ENCODE data around the gene NPHP4. TPM values are rescaled to one million over a fixed set of nuclear protein-coding genes. Genes with fewer than 3 reads are reported as not detected.
"Not testable (repeated sequence)": the region's sequence is repeated elsewhere in the genome, so short reads cannot be mapped to it uniquely, and the experiment has no call there.

Gene NPHP4
- total RNA-seq, 1 donor from 2014 or later = 4.9 TPM

DNA sequence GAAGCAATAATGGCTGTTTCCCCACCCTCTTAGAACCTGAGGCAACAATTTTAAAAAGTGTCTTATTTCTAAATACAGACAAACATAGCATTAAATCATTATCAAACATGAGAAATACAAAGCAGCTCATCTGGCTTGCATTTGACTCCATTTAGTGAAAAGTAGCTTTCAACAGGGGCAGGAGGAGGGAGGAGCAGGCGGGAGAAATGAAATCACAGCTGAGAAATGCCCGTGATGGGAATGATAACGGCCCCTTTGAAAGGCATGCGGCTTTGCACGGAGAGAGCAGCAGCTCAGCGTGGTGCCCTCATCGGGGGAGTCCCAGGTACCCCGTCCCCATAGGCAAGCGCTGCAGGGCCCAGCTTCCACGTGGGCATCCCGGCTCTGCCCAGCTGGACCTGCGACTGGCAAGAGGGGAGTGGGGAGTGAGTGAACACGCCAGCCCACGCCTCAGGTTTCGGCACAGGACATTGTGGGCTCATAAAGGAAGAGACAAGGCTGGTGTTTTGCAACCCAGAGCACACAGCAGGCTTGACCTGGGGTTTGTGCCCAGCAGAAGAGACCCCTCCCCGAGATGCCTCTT, 134.6 kb downstream of the NPHP4 start:
- intact Hi-C loops (cut with micrococcal nuclease) = no loop called here
- DNase-seq (no peak), ATAC-seq (no peak)

DNA sequence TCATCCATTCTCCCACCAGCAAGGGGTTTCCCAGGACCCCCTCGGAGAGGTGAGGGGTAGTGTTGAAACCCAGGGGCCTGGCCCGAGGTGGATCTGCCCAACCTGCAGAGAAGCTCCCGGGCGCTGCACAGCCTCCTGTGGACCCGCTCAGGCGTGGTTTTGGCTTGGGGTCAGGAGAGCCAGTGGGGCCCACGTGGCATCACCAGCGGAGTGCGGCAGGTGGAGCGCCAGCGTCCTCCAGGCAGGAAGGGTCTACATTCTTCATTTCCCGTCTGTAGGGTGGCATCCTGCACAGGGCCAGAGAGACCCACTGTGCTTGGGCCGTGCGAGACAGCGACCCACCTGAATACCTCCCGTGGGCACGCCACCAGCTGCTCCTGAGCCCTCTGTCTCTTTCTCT, 135.2 kb downstream of the NPHP4 start:
- intact Hi-C loops (cut with micrococcal nuclease) = no loop called here
- no peak for DNase-seq

DNA sequence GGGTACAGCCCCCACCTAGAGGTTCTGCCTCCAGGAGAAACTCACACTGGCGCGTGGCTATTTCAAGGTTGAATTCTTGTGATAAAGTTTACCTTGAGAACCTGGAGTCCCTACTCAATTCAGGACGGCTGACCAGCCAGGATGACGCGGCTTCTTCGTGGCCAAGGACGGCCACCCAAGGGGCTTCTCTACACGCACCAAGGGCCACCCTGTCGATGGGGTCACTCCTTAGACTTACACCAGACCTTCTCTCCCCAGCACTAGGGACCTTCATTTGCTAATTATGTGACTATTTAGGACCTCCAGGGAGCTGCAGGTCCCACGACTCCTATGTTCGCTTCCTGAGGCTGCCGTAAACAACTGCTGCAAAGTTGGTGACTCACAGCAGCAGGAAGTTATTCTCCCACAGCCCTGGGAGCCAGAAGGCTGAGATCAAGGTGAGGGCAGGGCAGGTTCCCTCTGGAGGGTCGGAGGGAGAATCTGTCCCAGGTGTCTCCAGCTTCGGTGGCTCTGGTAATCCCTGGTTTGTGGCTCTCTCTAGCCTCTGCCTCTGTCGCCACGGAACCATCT, 135.9 kb downstream of the NPHP4 start:
- no peak for DNase-seq
- no peak for ATAC-seq
- intact Hi-C loops (cut with micrococcal nuclease) = no loop called here

More for the DNA sequence above, 135.2 kb downstream of the NPHP4 start:
- ATAC-seq = no peak

DNA sequence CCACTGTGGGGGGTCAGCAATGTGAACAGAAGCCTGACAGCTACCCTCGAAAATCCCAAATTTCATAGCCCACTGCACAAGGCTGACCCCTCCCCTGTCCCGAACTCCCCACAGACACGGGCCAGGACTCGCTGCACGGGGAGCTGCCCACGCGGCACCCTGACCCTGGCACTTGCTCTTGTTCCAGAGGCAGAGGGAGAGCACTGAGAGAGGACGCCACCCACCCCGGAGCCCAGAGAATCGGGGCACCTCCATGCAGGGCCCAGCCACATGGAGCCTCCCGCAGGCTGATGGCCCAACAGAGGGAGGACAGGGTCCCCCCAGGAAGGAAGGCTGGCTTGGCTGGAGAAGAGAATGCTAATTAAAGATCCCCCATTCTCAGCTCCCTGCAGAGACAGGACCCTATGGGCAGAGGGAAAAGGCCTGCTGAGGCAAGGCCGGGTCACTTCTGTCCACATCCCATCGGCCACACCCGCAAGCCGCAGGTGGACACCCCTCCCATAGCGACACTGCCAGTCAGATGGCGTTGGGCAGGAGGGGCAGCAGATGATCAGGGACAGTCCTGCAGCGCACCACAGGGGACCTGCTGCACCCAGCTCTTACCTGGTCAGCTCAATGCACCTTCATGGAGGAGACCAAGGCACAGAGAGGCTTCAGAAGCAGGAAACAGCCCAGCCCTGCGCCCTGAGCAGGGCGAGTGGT, 136.9 kb downstream of the NPHP4 start:
- DNase-seq (no peak), ATAC-seq (no peak)
- intact Hi-C loops (cut with micrococcal nuclease) = no loop called here

DNA sequence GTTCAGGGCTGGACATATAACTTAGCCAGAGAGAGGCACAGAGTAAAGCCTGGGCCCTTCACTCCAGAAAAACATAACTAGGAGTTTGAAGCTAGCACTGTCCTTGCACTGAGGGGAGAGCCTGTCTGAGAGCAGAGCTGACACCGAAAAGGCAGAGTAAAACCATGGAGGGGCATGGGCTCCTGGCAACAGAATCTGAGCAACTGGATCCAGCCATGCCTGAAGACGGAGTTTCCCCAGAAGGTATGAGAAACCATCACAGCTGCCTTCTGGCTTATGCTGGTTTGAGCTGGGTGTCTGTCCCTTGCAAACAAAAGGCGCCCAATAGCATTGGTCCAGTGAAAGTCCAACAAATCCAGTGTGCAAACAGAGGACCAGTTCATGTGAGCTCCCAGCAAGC, 137.5 kb downstream of the NPHP4 start:
- intact Hi-C loops (cut with micrococcal nuclease) = no loop called here
- no peak for DNase-seq

DNA sequence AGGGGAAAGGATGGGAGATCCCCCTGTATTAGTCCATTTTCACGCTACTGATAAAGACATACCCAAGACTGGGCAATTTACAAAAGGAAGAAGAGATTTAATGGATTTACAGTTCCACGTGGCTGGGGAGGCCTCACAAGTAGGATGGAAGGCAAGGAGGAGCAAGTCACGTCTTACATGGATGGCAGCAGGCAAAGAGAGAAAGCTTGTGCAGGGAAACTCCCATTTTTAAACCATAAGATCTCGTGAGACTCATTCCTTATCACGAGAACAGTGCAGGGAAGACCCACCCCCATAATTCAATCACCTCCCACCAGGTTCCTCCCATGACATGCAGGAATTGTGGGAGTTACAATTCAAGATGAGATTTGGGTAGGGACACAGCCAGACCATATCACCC, 138.4 kb downstream of the NPHP4 start:
- DNase-seq; intact Hi-C loops (cut with micrococcal nuclease); ATAC-seq: not testable (repeated sequence)

More for the DNA sequence above, 137.5 kb downstream of the NPHP4 start:
- no peak for ATAC-seq

DNA sequence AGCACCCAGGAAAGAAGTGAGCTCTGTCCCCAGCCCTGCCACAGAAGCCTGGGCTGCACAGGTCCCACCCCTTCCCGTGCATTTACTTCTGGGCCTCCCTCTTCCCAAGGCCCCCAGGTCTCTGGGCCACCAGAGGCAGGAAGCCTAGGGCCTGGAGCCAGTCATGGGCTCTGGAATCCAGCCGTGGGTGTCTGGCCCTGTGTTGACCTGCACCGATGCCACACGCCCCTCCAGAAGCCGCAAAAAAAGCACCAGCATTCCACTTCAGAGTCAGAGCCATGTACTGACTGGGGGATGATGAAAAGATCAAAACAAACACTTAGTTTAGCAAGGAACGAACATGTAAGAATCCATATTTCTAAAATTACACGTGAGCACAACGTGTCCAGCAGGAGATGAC, 141.7 kb downstream of the NPHP4 start:
- DNase-seq = no peak

DNA sequence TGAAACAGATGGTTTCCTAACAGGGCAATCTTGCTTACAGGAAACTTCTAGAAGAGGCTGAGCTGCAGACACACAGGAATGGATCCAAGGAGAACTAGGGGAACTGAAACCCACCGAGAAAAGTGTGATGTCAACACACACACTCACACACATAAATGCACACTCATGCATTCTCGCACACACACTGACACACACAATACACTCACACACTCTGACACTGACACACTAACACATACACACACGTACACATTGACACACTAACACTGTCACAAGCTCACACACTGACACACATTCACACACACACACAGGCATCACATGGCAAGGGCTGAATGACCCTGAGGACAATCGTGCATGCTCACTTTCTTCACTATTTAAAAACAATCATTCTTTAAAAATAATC, 142.7 kb downstream of the NPHP4 start:
- intact Hi-C loops (cut with micrococcal nuclease) = no loop called here
- DNase-seq (no peak), ATAC-seq (no peak)

More for the DNA sequence above, 141.7 kb downstream of the NPHP4 start:
- intact Hi-C loops (cut with micrococcal nuclease) = no loop called here
- no peak for ATAC-seq

DNA sequence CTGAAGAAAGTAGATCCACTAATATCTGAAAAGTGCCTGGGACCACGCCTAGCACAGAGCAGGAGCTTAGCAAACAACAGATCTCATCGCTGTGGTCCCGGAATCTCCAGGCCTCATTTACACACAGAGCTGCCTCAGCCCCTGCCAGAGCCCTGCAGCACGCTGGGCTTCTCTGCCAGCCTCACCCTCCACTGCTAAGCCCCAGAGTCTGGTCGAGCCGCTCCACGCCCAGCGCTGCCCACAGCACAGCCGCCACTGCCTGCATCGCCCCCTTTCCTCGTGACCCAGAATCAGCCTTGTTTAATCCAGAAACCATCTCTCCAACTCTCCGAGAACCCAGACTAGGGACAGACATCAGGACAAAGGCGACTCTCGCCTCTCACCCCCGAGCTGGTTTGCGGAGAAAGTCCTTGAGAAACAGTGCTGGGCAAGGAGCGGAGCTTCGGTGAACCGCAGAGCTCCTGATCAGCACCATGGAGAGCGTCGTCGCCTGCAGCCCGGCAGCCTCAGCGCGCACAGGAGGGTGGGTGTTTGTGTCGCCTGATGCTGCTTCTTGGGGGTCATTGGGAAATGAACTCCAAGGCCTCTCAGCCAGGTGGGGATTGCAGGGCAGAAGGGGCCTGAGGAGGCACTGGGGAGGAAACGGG, 145.1 kb downstream of the NPHP4 start:
- DNase-seq = no peak
- intact Hi-C loops (cut with micrococcal nuclease) = no loop called here
- ATAC-seq = no peak

DNA sequence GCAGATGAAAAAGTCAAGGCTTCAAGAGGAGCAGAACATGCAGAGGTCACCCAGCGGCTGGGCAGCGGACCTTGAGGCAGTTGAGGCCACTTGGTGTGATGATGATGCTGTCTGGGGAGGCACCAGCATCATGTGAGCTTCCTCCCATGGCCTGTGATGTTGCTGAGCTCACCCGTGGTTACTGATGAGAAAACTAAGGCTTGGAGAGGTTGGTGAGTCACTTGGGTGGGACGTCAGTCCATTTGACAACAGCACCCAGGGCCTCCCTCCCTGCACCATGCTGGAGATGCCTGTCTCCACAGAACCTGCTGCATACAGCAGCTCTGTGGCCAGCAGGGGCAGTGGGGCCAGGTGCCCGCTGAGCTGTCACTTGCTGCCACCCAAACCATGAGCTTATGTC, 146.8 kb downstream of the NPHP4 start:
- intact Hi-C loops (cut with micrococcal nuclease) = no loop called here
- ATAC-seq = no peak
- no peak for DNase-seq

DNA sequence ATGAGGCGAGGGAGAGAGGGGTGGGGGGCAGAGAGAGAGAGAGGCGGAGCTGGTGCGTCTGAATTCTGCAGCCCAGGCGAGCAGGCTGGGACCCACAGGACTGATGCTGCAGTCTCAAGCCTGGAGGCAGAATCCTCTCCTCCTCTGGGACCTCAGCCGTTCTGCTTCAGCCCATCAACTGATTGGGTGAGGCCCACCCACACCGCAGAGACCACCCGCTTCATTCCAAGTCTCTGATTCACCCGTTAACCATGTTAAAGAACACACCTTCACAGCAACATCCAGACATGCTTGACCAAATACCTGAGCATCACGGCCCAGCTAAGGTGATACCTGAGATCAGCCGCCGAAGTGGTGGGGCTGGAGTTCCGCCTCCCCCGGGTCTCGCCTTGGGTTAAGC, 147.8 kb downstream of the NPHP4 start:
- no peak for ATAC-seq
- intact Hi-C loops (cut with micrococcal nuclease) = no loop called here
- no peak for DNase-seq

DNA sequence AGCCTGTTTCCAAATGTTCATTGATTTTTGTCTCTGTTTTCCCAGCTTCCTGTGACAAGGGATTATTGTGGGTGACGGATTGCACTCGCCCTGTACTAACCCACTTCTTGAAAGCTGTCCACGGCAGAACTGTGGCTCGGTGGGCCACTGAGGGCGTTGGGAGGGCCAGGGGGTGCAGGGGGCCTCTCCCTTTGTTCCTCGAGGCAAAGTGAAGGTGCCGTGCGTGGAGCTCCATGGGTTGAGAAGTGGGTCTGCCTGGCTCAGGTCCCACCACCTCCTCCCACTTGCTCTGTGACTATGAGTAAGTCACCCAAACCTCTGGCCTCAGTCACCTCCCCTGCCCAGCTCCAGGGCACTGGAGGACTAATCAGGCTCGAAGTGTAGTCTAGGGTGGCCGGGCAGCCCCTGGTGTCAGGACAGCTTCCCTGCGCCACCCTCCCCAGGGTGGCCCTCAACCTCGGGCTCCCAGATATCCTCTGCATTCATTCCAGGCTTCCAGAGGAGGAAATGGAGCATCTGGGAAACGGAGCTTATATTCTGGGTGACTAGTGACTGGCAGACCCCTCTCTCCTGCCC, 148.6 kb downstream of the NPHP4 start:
- intact Hi-C loops (cut with micrococcal nuclease) = no loop called here
- DNase-seq (no peak), ATAC-seq (no peak)

DNA sequence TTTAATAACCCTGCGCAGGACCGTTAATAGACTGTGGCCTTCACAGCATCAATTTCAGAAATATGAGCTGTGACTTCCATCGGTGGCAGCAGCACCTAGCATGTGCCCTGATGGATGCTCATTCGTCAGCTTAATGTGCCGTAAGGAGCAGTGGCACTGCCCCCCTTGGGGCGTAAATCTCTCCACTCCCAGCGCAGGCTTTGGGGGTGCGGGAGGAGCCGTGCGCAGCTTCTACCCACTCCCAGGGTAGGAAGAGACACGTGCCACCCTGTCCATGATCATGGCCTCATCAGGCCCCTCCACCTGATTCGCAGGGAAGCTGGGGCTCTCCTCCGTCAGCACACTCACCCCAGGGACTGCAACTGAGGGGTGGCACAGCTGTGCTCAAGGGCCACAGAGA, 149.5 kb downstream of the NPHP4 start:
- intact Hi-C loops (cut with micrococcal nuclease) = no loop called here
- no peak for ATAC-seq

DNA sequence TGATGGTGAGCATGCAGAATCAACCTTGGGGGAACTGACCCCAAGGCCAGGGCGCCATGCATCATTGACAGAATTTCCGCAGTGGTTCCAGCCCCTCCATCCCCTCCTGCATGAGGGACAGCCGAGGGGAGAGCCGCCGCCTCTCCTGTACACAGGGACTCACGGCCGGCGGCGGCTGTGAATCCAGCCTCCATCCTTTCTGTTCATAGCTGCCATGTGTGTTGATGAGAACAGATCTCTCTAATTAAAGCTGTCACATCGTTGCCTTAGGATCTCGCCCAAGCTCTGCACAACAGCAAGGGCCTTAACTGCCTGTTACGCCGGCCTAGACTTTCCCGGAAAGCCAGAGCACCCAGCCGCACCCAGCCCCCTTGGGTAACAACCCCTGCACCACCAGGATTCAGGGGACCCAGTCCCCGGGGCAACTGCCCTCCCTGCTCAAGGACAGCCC, 151.6 kb downstream of the NPHP4 start:
- intact Hi-C loops (cut with micrococcal nuclease) = no loop called here
- DNase-seq (no peak), ATAC-seq (no peak)

More for the DNA sequence above, 149.5 kb downstream of the NPHP4 start:
- DNase-seq = no peak

DNA sequence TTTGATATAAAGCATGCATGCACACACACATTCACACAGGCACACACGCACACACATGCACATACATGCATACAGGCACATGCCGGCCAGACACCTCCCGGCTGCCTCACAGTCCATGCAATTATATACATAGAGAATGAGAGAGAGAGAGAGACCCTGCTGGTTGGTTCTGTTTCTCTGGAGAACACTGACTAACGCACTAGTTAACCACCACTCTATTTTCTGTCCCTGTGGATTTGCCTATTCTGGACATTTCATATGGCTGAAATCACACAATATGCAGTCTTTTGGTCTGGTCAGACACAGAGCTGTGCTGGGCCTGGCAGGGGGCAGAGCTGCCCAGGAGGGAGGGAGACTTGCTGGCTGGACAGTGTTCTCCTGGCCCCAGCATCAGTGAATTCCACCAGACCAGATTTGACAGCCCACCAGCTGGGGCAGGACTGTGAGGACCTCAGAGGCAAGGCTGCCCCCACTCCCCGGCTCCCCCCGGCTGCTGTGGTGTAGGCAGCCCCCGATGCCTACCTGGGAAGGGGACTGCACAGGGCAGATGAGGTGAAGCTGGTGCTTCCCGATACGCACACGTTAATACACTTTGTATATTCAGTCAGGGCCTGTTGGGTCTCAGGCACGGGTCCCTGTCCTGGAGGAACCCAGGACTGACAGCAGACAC, 152.2 kb downstream of the NPHP4 start:
- no peak for ATAC-seq
- no peak for DNase-seq
- intact Hi-C loops (cut with micrococcal nuclease) = no loop called here

DNA sequence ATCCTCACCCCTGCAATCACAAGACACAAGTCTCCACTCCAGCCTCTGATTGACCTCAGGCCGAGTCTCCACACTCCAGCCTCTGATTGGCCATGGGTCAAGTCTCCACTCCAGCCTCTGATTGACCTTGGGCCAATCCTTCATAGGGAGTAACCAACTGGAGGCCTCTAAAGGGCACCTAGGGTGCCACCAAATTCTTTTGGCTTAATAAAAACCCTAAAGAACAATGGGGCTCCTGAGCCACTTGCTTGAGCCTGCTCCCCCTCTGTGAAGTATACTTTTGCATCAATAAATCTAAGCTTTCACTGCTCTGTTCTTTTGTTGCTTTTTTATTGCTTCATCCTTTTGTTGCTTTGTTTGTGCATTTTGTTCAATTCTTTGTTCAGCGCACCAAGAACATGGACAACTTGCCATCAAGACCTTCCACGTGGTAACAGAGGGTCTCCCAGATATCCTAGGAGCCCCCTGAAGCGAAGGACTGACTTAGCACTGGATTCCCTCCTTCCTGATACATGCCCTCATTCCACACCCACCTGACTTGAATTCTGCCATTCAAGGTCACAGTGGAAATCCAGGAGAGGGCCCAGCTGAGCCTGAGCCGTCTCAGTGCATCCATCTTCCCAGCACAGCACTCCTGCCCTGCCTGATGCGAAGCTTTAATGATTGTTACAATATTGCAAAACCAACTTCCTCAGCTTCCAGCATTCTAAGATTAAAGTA, 152.9 kb downstream of the NPHP4 start:
- no peak for ATAC-seq
- intact Hi-C loops (cut with micrococcal nuclease) = no loop called here
- no peak for DNase-seq

DNA sequence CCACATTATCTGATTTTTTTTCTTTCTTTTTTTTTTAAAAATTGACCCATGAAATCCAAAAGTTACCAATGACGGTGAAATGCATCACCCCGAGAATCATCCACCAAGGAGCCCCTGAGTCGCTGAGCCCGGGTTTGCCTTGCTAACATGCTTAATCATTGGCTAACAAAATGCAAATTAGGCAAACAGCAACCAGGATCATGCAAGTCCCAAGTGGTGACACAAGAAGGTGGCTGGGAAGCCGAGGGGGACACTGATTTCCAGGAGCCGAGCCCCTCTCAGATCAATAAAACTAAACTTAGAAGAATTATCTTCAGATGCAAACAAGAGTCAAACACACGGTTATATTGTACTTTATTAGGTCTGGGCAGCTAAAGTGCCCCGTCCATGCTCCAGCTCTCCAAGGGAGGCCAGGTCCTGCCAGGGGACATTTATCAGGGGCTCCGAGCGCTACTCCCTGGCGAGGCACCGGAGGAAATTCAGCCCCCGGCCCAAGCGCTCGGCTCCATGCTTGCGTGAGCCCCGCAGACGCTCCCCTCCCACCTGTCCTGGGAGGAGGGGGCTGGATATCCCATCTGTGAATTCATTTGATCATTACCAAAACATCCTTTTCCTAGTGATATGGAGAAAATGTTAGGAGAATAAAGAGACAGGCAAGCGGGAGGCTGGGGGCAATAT, 154.1 kb downstream of the NPHP4 start:
- no peak for ATAC-seq
- intact Hi-C loops (cut with micrococcal nuclease) = no loop called here
- DNase-seq = no peak

DNA sequence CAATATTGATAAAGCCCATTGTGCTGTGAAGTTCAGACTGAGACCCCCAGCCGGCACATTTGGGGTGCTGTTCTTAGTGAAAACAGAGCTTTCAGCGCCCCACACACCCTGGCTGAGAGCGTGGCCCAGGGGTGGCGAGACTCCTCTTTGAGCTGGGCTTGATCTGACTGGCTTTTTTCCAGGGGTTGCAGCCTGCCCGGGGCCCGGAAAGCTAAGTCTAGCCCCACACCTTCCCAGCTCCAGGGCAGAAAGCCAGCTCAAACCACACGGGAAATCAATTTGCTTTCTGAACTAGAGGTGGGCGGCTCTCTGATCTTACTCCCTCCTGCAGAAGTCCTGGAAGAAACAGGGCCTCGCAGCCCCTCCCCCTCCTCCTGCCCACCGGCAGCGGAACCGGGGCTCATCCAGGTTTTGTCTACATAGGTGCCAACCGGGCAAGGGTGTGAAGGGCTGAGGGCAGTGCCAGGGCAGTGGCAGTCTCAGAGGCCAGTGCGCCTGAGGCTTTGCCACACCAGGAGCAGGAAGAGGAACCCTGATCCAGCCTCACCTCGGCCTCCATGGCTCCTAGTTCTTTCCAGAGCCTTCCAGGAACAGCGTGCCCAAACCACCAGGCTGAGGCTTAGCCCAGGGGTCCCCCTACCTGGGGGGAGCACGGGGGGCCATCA, 155.3 kb downstream of the NPHP4 start:
- intact Hi-C loops (cut with micrococcal nuclease) = no loop called here
- ATAC-seq (no peak), DNase-seq (no peak)

All from left ventricle myocardium superior (tissue), 1 donor.